OCI-LY7 (cell line): ENCODE results near the gene MAN1A1. TPM values are rescaled to one million over a fixed set of nuclear protein-coding genes. Genes with fewer than 3 reads are reported as not detected.

Source experiments
- BruUV-seq: library from RNA; stranded (reverse); fragments of 400-500 nt; replicated peaks from 2 replicates; lab custom pipeline; 2021; lab: Mats Ljungman, UMichigan
- CTCF ChIA-PET: fragments of 300-600 bp; sonication (Branson Sonifier 250); formaldehyde crosslinking; loops from one replicate; lab custom pipeline; 2022; ENCODE audit warnings: antibody characterized with exemption; ENCODE audit not compliant: unreplicated experiment; lab: Charles Lee
- POLR2A ChIA-PET: fragments of 300-600 bp; sonication (Branson Sonifier 250); formaldehyde crosslinking; loops from one replicate; lab custom pipeline; 2022; ENCODE audit warnings: antibody characterized with exemption; lab: Charles Lee
- DNase-seq: peaks from one replicate; pipeline ENCODE4 v3.0.0-alpha.2; 2015; ENCODE audit warnings: low spot score
- H2AFZ ChIP-seq: fragments of 200-600 bp; sonication (generic), shearing (Covaris generic); 2 replicates; pipeline ENCODE4 v1.6.1; 2014; ENCODE audit warnings: mild to moderate bottlenecking, antibody characterized with exemption, low read length, moderate library complexity
- H3K27ac ChIP-seq: fragments of 200-600 bp; sonication (generic); 2 replicates; pipeline ENCODE4 v1.5.1; 2014; ENCODE audit warnings: mixed run types, low read depth, mild to moderate bottlenecking, moderate library complexity, low read length, inconsistent platforms; ENCODE audit not compliant: poor library complexity, severe bottlenecking
- H3K36me3 ChIP-seq: fragments of 200-600 bp; sonication (generic); 2 replicates; pipeline ENCODE4 v1.6.1; 2014; ENCODE audit warnings: mild to moderate bottlenecking, antibody characterized with exemption, low read length, moderate library complexity, mixed read lengths; ENCODE audit not compliant: insufficient read depth
- H3K4me1 ChIP-seq: fragments of 200-600 bp; sonication (generic); 2 replicates; pipeline ENCODE4 v1.5.1; 2014; ENCODE audit warnings: mild to moderate bottlenecking, low read length; ENCODE audit not compliant: insufficient read depth, poor library complexity, severe bottlenecking
- H3K4me2 ChIP-seq: fragments of 200-600 bp; sonication (generic); 2 replicates; pipeline ENCODE4 v1.6.1; 2014; ENCODE audit warnings: mild to moderate bottlenecking, low read length
- H3K4me3 ChIP-seq: fragments of 200-600 bp; sonication (generic); 2 replicates; pipeline ENCODE4 v1.5.1; 2014; ENCODE audit warnings: mild to moderate bottlenecking, low read depth, low read length; ENCODE audit not compliant: poor library complexity, severe bottlenecking
- H3K79me2 ChIP-seq: fragments of 200-600 bp; sonication (generic); 2 replicates; pipeline ENCODE4 v1.6.1; 2016; ENCODE audit warnings: low read depth, mild to moderate bottlenecking, low read length, moderate library complexity, mixed read lengths; ENCODE audit not compliant: insufficient read depth
- H3K9me2 ChIP-seq: fragments of 200-600 bp; sonication (generic); 2 replicates; pipeline ENCODE4 v1.6.1; 2016; ENCODE audit warnings: mild to moderate bottlenecking, low read length, mixed read lengths; ENCODE audit not compliant: insufficient read depth
- H3K9me3 ChIP-seq: fragments of 200-600 bp; sonication (generic); 2 replicates; pipeline ENCODE4 v1.6.1; 2014; ENCODE audit warnings: mild to moderate bottlenecking, mixed run types, low read length, mixed read lengths
- H4K20me1 ChIP-seq: fragments of 200-600 bp; sonication (generic); 2 replicates; pipeline ENCODE4 v1.6.1; 2014; ENCODE audit warnings: mild to moderate bottlenecking, antibody characterized with exemption, low read length, moderate library complexity, mixed read lengths; ENCODE audit not compliant: insufficient read depth
- CTCF ChIP-seq: fragments of 200-600 bp; sonication (generic); conservative IDR thresholded peaks from 2 replicates; pipeline ENCODE4 v1.5.1; 2014; ENCODE audit warnings: mild to moderate bottlenecking, antibody characterized with exemption, low read length, moderate library complexity, mixed read lengths
- EZH2phosphoT487 ChIP-seq: fragments of 200-600 bp; sonication (generic); IDR thresholded peaks from 2 replicates; pipeline ENCODE4 v1.6.1; 2018; ENCODE audit warnings: low read depth, borderline replicate concordance, mild to moderate bottlenecking, mixed run types, antibody characterized with exemption, low read length, moderate library complexity, mixed read lengths
- intact Hi-C: fragments of 100-400 bp; cut with micrococcal nuclease; formaldehyde crosslinking; loops from one replicate; pipeline ENCODE4 v1.10.0; 2022; ENCODE audit not compliant: unreplicated experiment
- total RNA-seq, 2 experiments: library from RNA; depleted of rRNA in 1 of 2; stranded (reverse); fragments of >200 nt in 1 of 2; shearing (Covaris generic) in 1 of 2; gene quantifications; 2 replicates each; pipeline ENCODE4 v1.2.3, GENCODE V29; 2014 to 2022

The MAN1A1 gene
- total RNA-seq, 2 experiments from 2014 or later, result 72.4 to 74.3 TPM

GRCh38 chr6:119328892-119329793, 20.4 kb downstream of the MAN1A1 start:
- Histone ChIP-seq H3K79me2 (peaks cover 100% of the 10 kb centered on the region), H3K4me2 (no peak overlapping the region), H2AFZ (no peak overlapping the region), H3K36me3 (peaks cover 98% of the 10 kb centered on the region), H3K9me2 (no peaks in the 10 kb centered on the region), H3K27ac (no peak overlapping the region), H3K9me3 (no peaks in the 10 kb centered on the region), H4K20me1 (peaks cover 64% of the 10 kb centered on the region), H3K4me1 (peaks cover 27% of the 10 kb centered on the region), H3K4me3 (no peak overlapping the region)
- TF ChIP-seq CTCF (no peak), EZH2phosphoT487 (no peak)
- no peak for DNase-seq
- intact Hi-C loops, result no loop called here
- no TSS peak for BruUV-seq
- CTCF ChIA-PET, result no interaction called here
- POLR2A ChIA-PET, result interaction anchor here (0.5 to 1.0 kb wide), 2 partner anchors 9 to 319 kb away, joined by 3 read pairs; no protein-coding TSS in a partner anchor

- Histone ChIP-seq H4K20me1 (peaks cover 59% of the 10 kb centered on the region), H2AFZ (no peak overlapping the region), H3K9me2 (no peaks in the 10 kb centered on the region), H3K27ac (no peak overlapping the region), H3K4me1 (peaks cover 18% of the 10 kb centered on the region), H3K4me2 (no peak overlapping the region), H3K4me3 (no peak overlapping the region), H3K36me3 (peaks cover 98% of the 10 kb centered on the region), H3K79me2 (peaks cover 100% of the 10 kb centered on the region), H3K9me3 (no peaks in the 10 kb centered on the region)
- ChIA-PET POLR2A (interaction anchor here (0.9 to 1.3 kb wide), 4 partner anchors 10 to 24 kb away, joined by 3 to 6 read pairs (median 4); no protein-coding TSS in a partner anchor), CTCF (interaction anchor here (0.6 kb wide), 1 partner anchor 14 kb away, joined by 3 read pairs; no protein-coding TSS in a partner anchor)
- no TSS peak for BruUV-seq
- TF ChIP-seq EZH2phosphoT487, result no peak
- no peak for TF ChIP-seq CTCF
- intact Hi-C loops, result no loop called here
- no peak for DNase-seq
Observed at GRCh38 chr6:119328254-119328653, 21.3 kb downstream of the MAN1A1 start.
